ENCODE measurements around the gene TEX50.
"Not testable (repeated sequence)": the region's sequence is repeated elsewhere in the genome, so short reads cannot be mapped to it uniquely, and the experiment has no call there.

TEX50 gene

DNA sequence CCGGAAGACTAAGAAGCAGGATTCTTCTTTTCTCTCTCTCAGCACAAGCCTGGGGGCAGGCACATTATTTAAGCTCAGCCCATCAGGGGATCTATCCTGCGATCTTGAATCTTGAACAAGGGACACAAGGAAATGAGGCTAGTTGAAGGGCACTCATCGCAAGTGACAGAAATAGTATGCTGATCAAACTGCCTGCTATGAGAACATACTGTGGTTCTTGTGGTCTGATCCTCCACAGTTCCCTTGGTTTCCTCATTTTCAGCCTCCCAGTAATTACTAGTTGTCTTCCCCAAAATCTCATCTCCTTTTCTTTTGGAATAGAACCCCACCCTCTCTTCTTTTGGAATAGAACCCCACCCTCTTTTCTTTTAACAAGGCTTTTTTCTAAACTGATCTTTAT lies 28.0 kb downstream of the TEX50 start:
- no peaks in the 10 kb centered on the region for H4K20me1 ChIP-seq (ENCODE audit: insufficient read depth, low read length)
- no peaks in the 10 kb centered on the region for H3K4me1 ChIP-seq (ENCODE audit: insufficient read depth, low read length)
- no peak overlapping the region for H3K4me3 ChIP-seq (ENCODE audit: low read depth in 1 of 2, low read length in 2 of 2)
- no peaks in the 10 kb centered on the region for H3K79me2 ChIP-seq (ENCODE audit: insufficient read depth, low read length)
- no peak overlapping the region for H2AFZ ChIP-seq (ENCODE audit: low read depth, low read length)
- H3K27ac ChIP-seq (ENCODE audit: low read length), result no peak overlapping the region
- no peak overlapping the region for H3K4me2 ChIP-seq (ENCODE audit: insufficient read depth, low read length)
- no peaks in the 10 kb centered on the region for H3K27me3 ChIP-seq (ENCODE audit: insufficient read depth, low read length, poor library complexity)
- TF ChIP-seq, protein P1, sequence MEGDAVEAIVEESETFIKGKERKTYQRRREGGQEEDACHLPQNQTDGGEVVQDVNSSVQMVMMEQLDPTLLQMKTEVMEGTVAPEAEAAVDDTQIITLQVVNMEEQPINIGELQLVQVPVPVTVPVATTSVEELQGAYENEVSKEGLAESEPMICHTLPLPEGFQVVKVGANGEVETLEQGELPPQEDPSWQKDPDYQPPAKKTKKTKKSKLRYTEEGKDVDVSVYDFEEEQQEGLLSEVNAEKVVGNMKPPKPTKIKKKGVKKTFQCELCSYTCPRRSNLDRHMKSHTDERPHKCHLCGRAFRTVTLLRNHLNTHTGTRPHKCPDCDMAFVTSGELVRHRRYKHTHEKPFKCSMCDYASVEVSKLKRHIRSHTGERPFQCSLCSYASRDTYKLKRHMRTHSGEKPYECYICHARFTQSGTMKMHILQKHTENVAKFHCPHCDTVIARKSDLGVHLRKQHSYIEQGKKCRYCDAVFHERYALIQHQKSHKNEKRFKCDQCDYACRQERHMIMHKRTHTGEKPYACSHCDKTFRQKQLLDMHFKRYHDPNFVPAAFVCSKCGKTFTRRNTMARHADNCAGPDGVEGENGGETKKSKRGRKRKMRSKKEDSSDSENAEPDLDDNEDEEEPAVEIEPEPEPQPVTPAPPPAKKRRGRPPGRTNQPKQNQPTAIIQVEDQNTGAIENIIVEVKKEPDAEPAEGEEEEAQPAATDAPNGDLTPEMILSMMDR (IDR thresholded peaks at IDR 0.05; ENCODE audit: borderline replicate concordance, extremely low read depth, low read length, poor library complexity, severe bottlenecking), result no peak
- TF ChIP-seq EZH2 (IDR thresholded peaks at IDR 0.05; ENCODE audit: borderline replicate concordance, low read depth, low read length, severe bottlenecking), result no peak
- no peak for ATAC-seq (ENCODE audit: insufficient read depth, low read depth)
- no peak overlapping the region for H3K9ac ChIP-seq (ENCODE audit: low read depth, low read length)
- no peaks in the 10 kb centered on the region for H3K36me3 ChIP-seq (ENCODE audit: insufficient read depth, low read length)
- DNase-seq, result no peak
- H3K9me3 ChIP-seq (ENCODE audit: insufficient read depth, low read length, severe bottlenecking), result no peaks in the 10 kb centered on the region

DNA sequence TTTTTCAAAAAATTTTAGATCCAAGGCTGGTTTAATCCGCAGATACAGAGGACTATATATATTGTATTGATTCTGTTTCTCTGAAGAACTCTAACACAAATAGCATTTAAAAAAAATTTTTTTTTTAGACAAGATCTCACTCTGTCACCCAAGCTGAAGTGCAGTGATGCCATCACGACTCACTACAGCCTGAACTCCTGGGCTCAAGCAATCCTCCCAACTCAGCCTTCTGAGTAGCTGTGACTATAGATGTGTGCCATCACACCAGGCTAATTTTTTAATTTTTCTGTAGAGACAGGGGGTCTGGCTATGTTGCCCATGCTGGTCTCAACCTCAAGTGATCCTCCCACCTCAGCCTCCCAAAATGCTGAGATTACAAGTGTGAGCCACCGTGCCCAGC lies 31.5 kb downstream of the TEX50 start:
- DNase-seq (no peak), ATAC-seq (ENCODE audit: insufficient read depth, low read depth) (no peak)
- Histone ChIP-seq H3K4me2 (ENCODE audit: insufficient read depth, low read length) (no peak overlapping the region), H2AFZ (ENCODE audit: low read depth, low read length) (no peak overlapping the region), H3K36me3 (ENCODE audit: insufficient read depth, low read length) (no peaks in the 10 kb centered on the region), H3K79me2 (ENCODE audit: insufficient read depth, low read length) (no peaks in the 10 kb centered on the region), H3K27me3 (ENCODE audit: insufficient read depth, low read length, poor library complexity) (no peaks in the 10 kb centered on the region), H3K9me3 (ENCODE audit: insufficient read depth, low read length, severe bottlenecking) (no peaks in the 10 kb centered on the region), H3K27ac (ENCODE audit: low read length) (no peak overlapping the region), H3K4me1 (ENCODE audit: insufficient read depth, low read length) (no peaks in the 10 kb centered on the region), H4K20me1 (ENCODE audit: insufficient read depth, low read length) (no peaks in the 10 kb centered on the region), H3K9ac (ENCODE audit: low read depth, low read length) (no peak overlapping the region), H3K4me3 (ENCODE audit: low read depth in 1 of 2, low read length in 2 of 2) (no peak overlapping the region)
- TF ChIP-seq, protein P1 (IDR thresholded peaks at IDR 0.05; ENCODE audit: borderline replicate concordance, extremely low read depth, low read length, poor library complexity, severe bottlenecking), result no peak
- no peak for TF ChIP-seq EZH2 (IDR thresholded peaks at IDR 0.05; ENCODE audit: borderline replicate concordance, low read depth, low read length, severe bottlenecking)

- Histone ChIP-seq H3K27me3 (ENCODE audit: insufficient read depth, low read length, poor library complexity) (no peaks in the 10 kb centered on the region), H3K27ac (ENCODE audit: low read length) (no peak within 1 kb of the TSS), H3K9ac (ENCODE audit: low read depth, low read length) (no peak within 1 kb of the TSS), H3K4me3 (ENCODE audit: low read depth in 1 of 2, low read length in 2 of 2) (no peak within 1 kb of the TSS), H3K4me1 (ENCODE audit: insufficient read depth, low read length) (no peaks in the 10 kb centered on the region), H3K4me2 (ENCODE audit: insufficient read depth, low read length) (no peak within 1 kb of the TSS), H3K36me3 (ENCODE audit: insufficient read depth, low read length) (no peaks in the 10 kb centered on the region), H4K20me1 (ENCODE audit: insufficient read depth, low read length) (no peaks in the 10 kb centered on the region), H3K9me3 (ENCODE audit: insufficient read depth, low read length, severe bottlenecking) (no peaks in the 10 kb centered on the region), H3K79me2 (ENCODE audit: insufficient read depth, low read length) (no peaks in the 10 kb centered on the region), H2AFZ (ENCODE audit: low read depth, low read length) (no peak within 1 kb of the TSS)
- TF ChIP-seq EZH2 (IDR thresholded peaks at IDR 0.05; ENCODE audit: borderline replicate concordance, low read depth, low read length, severe bottlenecking), result no peak
- TF ChIP-seq, protein P1 (IDR thresholded peaks at IDR 0.05; ENCODE audit: borderline replicate concordance, extremely low read depth, low read length, poor library complexity, severe bottlenecking), result no peak
- no peak for DNase-seq
- no peak for ATAC-seq (ENCODE audit: insufficient read depth, low read depth)
These were observed 34.4 kb downstream of the TEX50 start, which contains the start of gene ANKRD45 for GRCh38 chr1:173669491-173669941. TSS of gene ANKRD45 (minus strand) at chr1:173669851. CDS start at chr1:173659418, 10,433 bp downstream.

GRCh38 chr1:173674496-173674895 lies 39.4 kb downstream of the TEX50 start:
- DNase-seq; H3K9me3 ChIP-seq (ENCODE audit: insufficient read depth, low read length, severe bottlenecking); H4K20me1 ChIP-seq (ENCODE audit: insufficient read depth, low read length); H3K27ac ChIP-seq (ENCODE audit: low read length); H3K4me3 ChIP-seq (ENCODE audit: low read depth in 1 of 2, low read length in 2 of 2); H3K27me3 ChIP-seq (ENCODE audit: insufficient read depth, low read length, poor library complexity); H3K9ac ChIP-seq (ENCODE audit: low read depth, low read length); H3K4me2 ChIP-seq (ENCODE audit: insufficient read depth, low read length); H2AFZ ChIP-seq (ENCODE audit: low read depth, low read length); H3K4me1 ChIP-seq (ENCODE audit: insufficient read depth, low read length); H3K36me3 ChIP-seq (ENCODE audit: insufficient read depth, low read length); ATAC-seq (ENCODE audit: insufficient read depth, low read depth); H3K79me2 ChIP-seq (ENCODE audit: insufficient read depth, low read length): not testable (repeated sequence)

DNA sequence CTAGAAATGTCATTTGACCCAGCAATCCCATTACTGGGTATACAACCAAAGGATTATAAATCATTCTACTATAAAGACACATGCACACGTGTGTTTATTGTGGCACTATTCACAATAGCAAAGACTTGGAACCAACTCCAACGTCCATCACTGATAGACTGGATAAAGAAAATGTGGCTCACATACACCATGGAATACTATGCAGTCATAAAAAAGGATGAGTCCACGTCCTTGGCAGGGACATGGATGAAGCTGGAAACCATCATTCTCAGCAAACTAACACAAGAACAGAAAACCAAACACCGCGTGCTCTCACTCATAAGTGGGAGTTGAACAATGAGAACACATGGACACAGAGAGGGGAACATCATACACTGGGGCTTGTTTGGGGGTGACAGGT lies 45.0 kb downstream of the TEX50 start:
- H3K4me1 ChIP-seq (ENCODE audit: insufficient read depth, low read length); H2AFZ ChIP-seq (ENCODE audit: low read depth, low read length); ATAC-seq (ENCODE audit: insufficient read depth, low read depth); H3K79me2 ChIP-seq (ENCODE audit: insufficient read depth, low read length); H3K9ac ChIP-seq (ENCODE audit: low read depth, low read length); H3K27me3 ChIP-seq (ENCODE audit: insufficient read depth, low read length, poor library complexity); DNase-seq; H3K36me3 ChIP-seq (ENCODE audit: insufficient read depth, low read length); H4K20me1 ChIP-seq (ENCODE audit: insufficient read depth, low read length); H3K4me2 ChIP-seq (ENCODE audit: insufficient read depth, low read length); H3K27ac ChIP-seq (ENCODE audit: low read length); H3K9me3 ChIP-seq (ENCODE audit: insufficient read depth, low read length, severe bottlenecking); H3K4me3 ChIP-seq (ENCODE audit: low read depth in 1 of 2, low read length in 2 of 2): not testable (repeated sequence)

Data from DND-41 (cell line).